MM.1S (cell line): ENCODE measurements around the gene PIGM.

ENCODE experiments used
- CTCF ChIP-seq: fragments of 300-600 bp; sonication (generic); IDR thresholded peaks from 2 replicates; pipeline ENCODE4 v1.5.1; 2016; ENCODE audit warnings: antibody characterized with exemption, low read length, mixed read lengths
- EZH2 ChIP-seq: fragments of 300-600 bp; sonication (generic); optimal IDR thresholded peaks from 2 replicates; pipeline ENCODE3; 2017; ENCODE audit warnings: low read depth, mild to moderate bottlenecking, antibody characterized with exemption, low read length, mixed read lengths

GRCh38 chr1:160068225-160068624, 36.4 kb upstream of the PIGM start:
- no peak for TF ChIP-seq CTCF
- TF ChIP-seq EZH2, result no peak
